Brain microvascular endothelial cell (primary cell): ENCODE results near the gene ANGPTL4.

Experiments
- DNase-seq: peaks from one replicate; pipeline ENCODE4 v3.0.0-alpha.2; 2020
- H3K27ac ChIP-seq: fragments of 250-450 bp; sonication (Bioruptor Pico); 2 replicates; pipeline ENCODE4 v1.5.1; 2020; ENCODE audit warnings: mild to moderate bottlenecking, moderate library complexity
- H3K27me3 ChIP-seq: fragments of 250-450 bp; sonication (Bioruptor Pico); replicated peaks from 2 replicates; pipeline ENCODE4 v1.5.1; 2020; ENCODE audit warnings: mild to moderate bottlenecking
- H3K36me3 ChIP-seq: fragments of 250-450 bp; sonication (Bioruptor Pico); replicated peaks from 2 replicates; pipeline ENCODE4 v1.5.1; 2020; ENCODE audit warnings: mild to moderate bottlenecking
- H3K4me3 ChIP-seq: 2 replicates; pipeline ENCODE4 v1.5.1; 2011; ENCODE audit warnings: low read depth, mild to moderate bottlenecking, control low read depth, low read length, moderate library complexity
- CTCF ChIP-seq: IDR thresholded peaks from 2 replicates; pipeline ENCODE4 v1.5.1; 2011; ENCODE audit warnings: low read depth, mild to moderate bottlenecking, moderate library complexity, low read length, control low read depth, inconsistent platforms; ENCODE audit errors: missing control alignments
- in situ Hi-C: cut with HindIII; loops from 2 replicates; pipeline ENCODE4 v1.10.0; 2017; ENCODE audit warnings: low sequenced_read_pairs, low pct_ligation_motif_present

ANGPTL4 gene

GRCh38 chr19:8361921-8362793 lies 1.8 kb upstream of the ANGPTL4 start:
- Histone ChIP-seq H3K36me3 (peaks cover 3% of the 10 kb centered on the region), H3K27me3 (no peaks in the 10 kb centered on the region), H3K27ac (peak overlapping the region; percentile 82), H3K4me3 (no peak overlapping the region)
- no peak for TF ChIP-seq CTCF
- in situ Hi-C loops: no loop called here
- DNase-seq: peak; percentile 98

GRCh38 chr19:8366121-8366581 lies 2.2 kb downstream of the ANGPTL4 start:
- peak overlapping the region; percentile 11 for H3K27ac ChIP-seq
- peaks cover 34% of the 10 kb centered on the region for H3K36me3 ChIP-seq
- H3K4me3 ChIP-seq: peak overlapping the region; percentile 81
- no peak for DNase-seq
- H3K27me3 ChIP-seq: no peaks in the 10 kb centered on the region
- in situ Hi-C loops: no loop called here
- no peak for TF ChIP-seq CTCF

GRCh38 chr19:8366961-8367326 lies 3.0 kb downstream of the ANGPTL4 start:
- H3K27me3 ChIP-seq: no peaks in the 10 kb centered on the region
- H3K4me3 ChIP-seq: peak overlapping the region; percentile 81
- no peak for TF ChIP-seq CTCF
- in situ Hi-C loops: no loop called here
- DNase-seq: no peak
- peak overlapping the region; percentile 73 for H3K27ac ChIP-seq
- H3K36me3 ChIP-seq: peaks cover 42% of the 10 kb centered on the region

- no peaks in the 10 kb centered on the region for H3K27me3 ChIP-seq
- H3K36me3 ChIP-seq: peaks cover 45% of the 10 kb centered on the region
- H3K4me3 ChIP-seq: peak overlapping the region; percentile 81
- TF ChIP-seq CTCF: no peak
- in situ Hi-C loops: no loop called here
- DNase-seq: peak; percentile 92
- peak overlapping the region; percentile 73 for H3K27ac ChIP-seq
Observed at GRCh38 chr19:8367327-8368001, 3.5 kb downstream of the ANGPTL4 start.

GRCh38 chr19:8370176-8371010 lies 6.4 kb downstream of the ANGPTL4 start:
- no peak overlapping the region for H3K27ac ChIP-seq
- no peaks in the 10 kb centered on the region for H3K27me3 ChIP-seq
- H3K4me3 ChIP-seq: no peak overlapping the region
- DNase-seq: no peak
- peaks cover 63% of the 10 kb centered on the region for H3K36me3 ChIP-seq
- in situ Hi-C loops: no loop called here
- no peak for TF ChIP-seq CTCF
